ENCODE results near the gene ACAD11.

DNA sequence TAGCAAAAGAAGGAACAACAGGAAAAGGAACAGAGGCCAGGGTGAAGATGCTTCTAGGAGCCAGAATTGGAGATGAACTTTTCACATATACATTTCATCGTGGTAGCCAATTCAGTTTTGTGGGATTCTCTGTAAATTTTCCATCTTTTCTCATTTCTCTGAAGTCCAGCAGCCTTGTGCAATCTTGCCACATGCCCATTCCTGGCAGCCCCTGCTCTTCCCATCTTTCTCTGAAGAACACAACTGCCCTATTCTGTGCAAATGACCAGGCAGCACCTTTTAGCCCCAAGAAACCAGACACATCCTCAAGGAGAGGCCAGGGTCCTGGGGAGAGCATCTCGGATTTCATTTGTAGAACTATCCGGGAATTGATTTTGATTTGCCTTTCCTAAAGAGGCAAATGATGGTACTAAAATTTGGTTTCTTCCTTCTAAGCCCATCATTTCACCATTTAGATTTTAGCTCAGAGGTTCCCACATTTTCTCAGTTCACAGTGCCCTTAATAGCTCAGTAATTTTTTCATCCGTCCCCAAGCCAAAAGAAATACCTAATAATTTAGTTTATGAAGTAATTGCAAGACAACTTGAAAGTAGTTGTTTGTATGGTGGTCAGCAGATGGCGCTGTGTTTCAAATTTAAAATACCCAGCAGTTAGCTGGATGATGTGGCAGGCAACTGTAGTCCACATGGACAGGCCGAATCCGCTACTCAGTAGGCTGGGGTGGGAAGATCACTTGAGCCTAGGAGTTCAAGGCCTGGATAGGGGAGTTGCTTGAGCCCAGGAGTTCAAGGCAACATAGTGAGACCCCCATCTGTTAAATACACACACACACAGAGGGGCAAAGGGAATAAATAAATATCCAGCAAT, 123.8 kb downstream of the ACAD11 start:
- TF ChIP-seq, protein P1, sequence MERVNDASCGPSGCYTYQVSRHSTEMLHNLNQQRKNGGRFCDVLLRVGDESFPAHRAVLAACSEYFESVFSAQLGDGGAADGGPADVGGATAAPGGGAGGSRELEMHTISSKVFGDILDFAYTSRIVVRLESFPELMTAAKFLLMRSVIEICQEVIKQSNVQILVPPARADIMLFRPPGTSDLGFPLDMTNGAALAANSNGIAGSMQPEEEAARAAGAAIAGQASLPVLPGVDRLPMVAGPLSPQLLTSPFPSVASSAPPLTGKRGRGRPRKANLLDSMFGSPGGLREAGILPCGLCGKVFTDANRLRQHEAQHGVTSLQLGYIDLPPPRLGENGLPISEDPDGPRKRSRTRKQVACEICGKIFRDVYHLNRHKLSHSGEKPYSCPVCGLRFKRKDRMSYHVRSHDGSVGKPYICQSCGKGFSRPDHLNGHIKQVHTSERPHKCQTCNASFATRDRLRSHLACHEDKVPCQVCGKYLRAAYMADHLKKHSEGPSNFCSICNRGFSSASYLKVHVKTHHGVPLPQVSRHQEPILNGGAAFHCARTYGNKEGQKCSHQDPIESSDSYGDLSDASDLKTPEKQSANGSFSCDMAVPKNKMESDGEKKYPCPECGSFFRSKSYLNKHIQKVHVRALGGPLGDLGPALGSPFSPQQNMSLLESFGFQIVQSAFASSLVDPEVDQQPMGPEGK (CRISPR knock-in tag; IDR thresholded peaks at IDR 0.05; ENCODE audit: borderline replicate concordance), result no peak
- TF ChIP-seq ZC3H10 (CRISPR knock-in tag; IDR thresholded peaks at IDR 0.05) (no peak), ARNTL (CRISPR knock-in tag; IDR thresholded peaks at IDR 0.05; ENCODE audit: borderline replicate concordance, low read depth) (no peak)

Measured in SK-N-SH treated with all-trans-retinoic acid at 6 μM for 48 hours (cell line).